Smooth muscle cell (in vitro differentiated cells): ENCODE data around the gene MN1. TPM values are rescaled to one million over a fixed set of nuclear protein-coding genes. Genes with fewer than 3 reads are reported as not detected.

ENCODE experiments used
- DNase-seq: peaks from one replicate; lab custom pipeline; 2025; ENCODE audit not compliant: unreplicated experiment; lab: John Stamatoyannopoulos, UW
- H2AFZ ChIP-seq: fragments of 200-600 bp; sonication (generic); 2 replicates; pipeline ENCODE4 v1.6.0; 2016; ENCODE audit warnings: antibody characterized with exemption, low read depth, mild to moderate bottlenecking
- H3F3A ChIP-seq: fragments of 200-600 bp; sonication (generic); 2 replicates; pipeline ENCODE4 v1.6.0; 2017; ENCODE audit warnings: antibody characterized with exemption, low read depth
- H3K27ac ChIP-seq: fragments of 200-600 bp; sonication (generic); 2 replicates; pipeline ENCODE4 v1.5.1; 2016; ENCODE audit warnings: low read depth, mild to moderate bottlenecking
- H3K27me3 ChIP-seq: fragments of 200-600 bp; sonication (generic); 2 replicates; pipeline ENCODE4 v1.6.1; 2016; ENCODE audit warnings: low read depth, mild to moderate bottlenecking
- H3K36me3 ChIP-seq: fragments of 200-600 bp; sonication (generic); 2 replicates; pipeline ENCODE4 v1.5.1; 2016; ENCODE audit warnings: low read depth
- H3K4me1 ChIP-seq: fragments of 200-600 bp; sonication (generic); 2 replicates; pipeline ENCODE4 v1.5.1; 2016; ENCODE audit warnings: low read depth
- H3K4me2 ChIP-seq: fragments of 200-600 bp; sonication (generic); 2 replicates; pipeline ENCODE4 v1.6.0; 2016; ENCODE audit warnings: mild to moderate bottlenecking
- H3K4me3 ChIP-seq: fragments of 200-600 bp; sonication (generic); 2 replicates; pipeline ENCODE4 v1.5.1; 2016; ENCODE audit warnings: mild to moderate bottlenecking
- H3K79me2 ChIP-seq: fragments of 200-600 bp; sonication (generic); 2 replicates; pipeline ENCODE4 v1.6.0; 2016; ENCODE audit warnings: low read depth, mild to moderate bottlenecking
- H3K9ac ChIP-seq: fragments of 200-600 bp; sonication (generic); 2 replicates; pipeline ENCODE4 v1.6.0; 2016; ENCODE audit warnings: low read depth
- H3K9me3 ChIP-seq: fragments of 200-600 bp; sonication (generic); replicated peaks from 2 replicates; pipeline ENCODE4 v1.5.1; 2016; ENCODE audit warnings: low read depth
- H4K20me1 ChIP-seq: fragments of 200-600 bp; sonication (generic); 2 replicates; pipeline ENCODE4 v1.6.0; 2016; ENCODE audit warnings: low read depth
- WGBS: methylation state at CpG from one replicate; pipeline ENCODE4 v1.1.7; 2016; ENCODE audit warnings: low lambda C conversion rate; 5-methylcytosine and 5-hydroxymethylcytosine counted together
- polyA plus RNA-seq: library from polyadenylated mRNA; unstranded; fragments of >200 nt; fragmentation: Nextera tagmentation; extraction: Ambion mirVana; gene quantifications from 2 replicates; pipeline ENCODE4 v1.2.1, GENCODE V29; 2016
- total RNA-seq: library from RNA; depleted of rRNA; stranded (reverse); fragments of >200 nt; gene quantifications from 2 replicates; pipeline ENCODE4 v1.2.3, GENCODE V29; 2014
- TF ChIP-seq, protein P1 (sequence below): fragments of 200-600 bp; sonication (generic); IDR thresholded peaks from 2 replicates; pipeline ENCODE4 v1.5.1; 2017; ENCODE audit warnings: borderline replicate concordance, mild to moderate bottlenecking, antibody characterized with exemption; ENCODE audit not compliant: insufficient read depth, poor library complexity, severe bottlenecking

The MN1 gene
- total and polyA plus RNA-seq, 2 experiments from 2014 or later = 0.98 to 3.3 TPM

DNA sequence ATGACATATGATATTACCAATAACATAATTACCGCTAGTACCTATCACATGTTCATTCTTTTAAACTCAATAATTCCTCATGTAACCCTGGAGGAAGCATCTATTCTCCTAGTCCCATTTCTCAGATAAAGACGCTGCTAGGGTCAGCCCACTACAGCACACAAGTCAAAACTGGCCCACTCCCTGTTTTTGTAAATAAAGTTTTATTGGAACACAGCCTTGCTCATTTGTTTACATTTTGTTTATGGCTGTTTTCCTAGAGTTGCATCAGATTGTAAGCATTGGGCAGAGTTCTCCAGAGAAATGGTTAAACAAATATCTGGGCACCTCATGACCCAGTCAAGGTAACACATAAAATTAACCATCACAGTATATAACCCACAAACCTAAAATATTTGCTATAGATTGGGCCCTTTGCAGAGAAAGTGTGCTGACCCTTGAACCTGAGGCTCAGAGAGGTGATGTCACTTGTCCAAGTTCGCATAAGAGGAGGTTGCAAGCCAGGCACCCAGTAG is 36.8 kb downstream of the MN1 start:
- no peak for DNase-seq
- Histone ChIP-seq H2AFZ (no peak overlapping the region), H3K4me3 (no peak overlapping the region), H3F3A (no peaks in the 10 kb centered on the region), H3K27me3 (no peaks in the 10 kb centered on the region), H3K9ac (no peak overlapping the region), H4K20me1 (no peaks in the 10 kb centered on the region), H3K27ac (no peak overlapping the region), H3K4me1 (no peaks in the 10 kb centered on the region), H3K36me3 (no peaks in the 10 kb centered on the region), H3K4me2 (no peak overlapping the region), H3K9me3 (no peaks in the 10 kb centered on the region), H3K79me2 (no peaks in the 10 kb centered on the region)
- WGBS = 92% methylated on average over 3 of the region's 3 CpGs
- TF ChIP-seq, protein P1, sequence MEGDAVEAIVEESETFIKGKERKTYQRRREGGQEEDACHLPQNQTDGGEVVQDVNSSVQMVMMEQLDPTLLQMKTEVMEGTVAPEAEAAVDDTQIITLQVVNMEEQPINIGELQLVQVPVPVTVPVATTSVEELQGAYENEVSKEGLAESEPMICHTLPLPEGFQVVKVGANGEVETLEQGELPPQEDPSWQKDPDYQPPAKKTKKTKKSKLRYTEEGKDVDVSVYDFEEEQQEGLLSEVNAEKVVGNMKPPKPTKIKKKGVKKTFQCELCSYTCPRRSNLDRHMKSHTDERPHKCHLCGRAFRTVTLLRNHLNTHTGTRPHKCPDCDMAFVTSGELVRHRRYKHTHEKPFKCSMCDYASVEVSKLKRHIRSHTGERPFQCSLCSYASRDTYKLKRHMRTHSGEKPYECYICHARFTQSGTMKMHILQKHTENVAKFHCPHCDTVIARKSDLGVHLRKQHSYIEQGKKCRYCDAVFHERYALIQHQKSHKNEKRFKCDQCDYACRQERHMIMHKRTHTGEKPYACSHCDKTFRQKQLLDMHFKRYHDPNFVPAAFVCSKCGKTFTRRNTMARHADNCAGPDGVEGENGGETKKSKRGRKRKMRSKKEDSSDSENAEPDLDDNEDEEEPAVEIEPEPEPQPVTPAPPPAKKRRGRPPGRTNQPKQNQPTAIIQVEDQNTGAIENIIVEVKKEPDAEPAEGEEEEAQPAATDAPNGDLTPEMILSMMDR = no peak

DNA sequence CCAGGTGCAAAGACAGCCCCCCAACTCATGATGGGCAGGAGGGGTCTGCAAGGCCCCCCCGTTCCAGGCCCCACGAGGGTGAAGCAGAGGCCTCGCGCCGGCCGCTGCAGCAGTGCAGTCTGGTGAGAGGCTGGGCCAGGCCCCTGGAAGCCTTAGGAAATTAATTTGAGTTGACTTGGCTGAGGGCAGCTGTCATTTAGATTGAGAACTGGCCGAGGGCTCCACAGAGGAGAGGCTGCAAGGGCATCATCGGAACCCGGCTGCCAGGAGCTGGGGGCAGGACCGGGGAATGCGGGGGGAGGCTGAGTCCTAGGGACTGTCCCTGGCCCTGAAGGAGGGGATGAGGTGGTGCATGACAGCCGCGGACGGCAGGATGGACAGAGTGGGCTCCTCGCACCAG is 39.9 kb downstream of the MN1 start:
- Histone ChIP-seq H3K36me3 (no peaks in the 10 kb centered on the region), H3K27ac (no peak overlapping the region), H2AFZ (no peak overlapping the region), H3F3A (no peaks in the 10 kb centered on the region), H3K4me3 (no peak overlapping the region), H3K79me2 (no peaks in the 10 kb centered on the region), H3K27me3 (no peaks in the 10 kb centered on the region), H4K20me1 (no peaks in the 10 kb centered on the region), H3K4me2 (no peak overlapping the region), H3K9ac (no peak overlapping the region), H3K4me1 (no peaks in the 10 kb centered on the region), H3K9me3 (no peaks in the 10 kb centered on the region)
- 95% methylated on average over 14 of the region's 15 CpGs for WGBS
- no peak for DNase-seq
- TF ChIP-seq, protein P1 = no peak

DNA sequence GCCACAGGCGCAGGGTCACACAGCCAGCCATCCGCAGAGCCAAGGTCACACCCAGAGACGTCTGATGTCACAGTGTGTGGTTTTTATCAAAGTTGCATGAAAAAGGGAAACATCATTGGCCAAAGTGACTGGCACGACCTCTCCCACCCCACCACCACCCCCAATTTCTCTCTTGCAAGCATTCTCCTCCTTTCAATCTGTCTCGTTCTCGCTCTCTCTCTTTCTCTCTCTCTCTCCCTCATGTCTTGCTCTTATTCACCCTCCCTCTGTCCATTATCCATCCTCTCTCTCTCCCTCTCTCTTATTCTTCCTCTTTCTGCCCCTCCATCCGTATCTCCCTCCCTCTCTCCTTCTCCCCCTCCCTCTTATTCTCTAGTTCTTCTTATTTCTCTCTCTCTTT is 40.6 kb downstream of the MN1 start:
- TF ChIP-seq, protein P1 = no peak
- Histone ChIP-seq H3F3A (no peaks in the 10 kb centered on the region), H3K4me1 (no peaks in the 10 kb centered on the region), H3K4me2 (no peak overlapping the region), H3K9me3 (no peaks in the 10 kb centered on the region), H3K4me3 (no peak overlapping the region), H3K27me3 (no peaks in the 10 kb centered on the region), H3K9ac (no peak overlapping the region), H3K36me3 (no peaks in the 10 kb centered on the region), H3K27ac (no peak overlapping the region), H3K79me2 (no peaks in the 10 kb centered on the region), H2AFZ (no peak overlapping the region), H4K20me1 (no peaks in the 10 kb centered on the region)
- no peak for DNase-seq
- 93% methylated on average over 6 of the region's 7 CpGs for WGBS

DNA sequence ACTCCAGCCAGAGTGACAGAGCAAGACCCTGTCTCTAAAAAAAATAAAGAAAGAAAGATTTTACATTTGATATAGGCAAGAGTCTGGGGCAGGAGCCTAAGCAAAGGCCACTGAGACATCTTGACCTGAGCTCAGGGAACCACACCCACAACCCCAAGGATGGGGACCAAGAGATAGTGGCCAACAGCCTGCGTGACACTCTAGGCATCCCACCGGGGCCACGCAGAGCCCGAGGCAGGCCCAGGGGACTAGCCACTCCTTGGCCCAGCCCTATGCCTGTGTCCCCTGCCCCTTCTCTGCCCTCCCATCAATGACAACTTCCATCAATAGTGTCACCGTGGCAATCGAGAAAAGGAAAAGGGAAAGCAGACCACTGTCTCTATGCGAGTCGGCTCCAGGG is 41.1 kb downstream of the MN1 start:
- no peak for DNase-seq
- Histone ChIP-seq H3K9me3 (no peaks in the 10 kb centered on the region), H2AFZ (no peak overlapping the region), H3K4me2 (no peak overlapping the region), H3F3A (no peaks in the 10 kb centered on the region), H3K4me1 (no peaks in the 10 kb centered on the region), H3K9ac (no peak overlapping the region), H3K27me3 (no peaks in the 10 kb centered on the region), H3K27ac (no peak overlapping the region), H3K79me2 (no peaks in the 10 kb centered on the region), H4K20me1 (no peaks in the 10 kb centered on the region), H3K36me3 (no peaks in the 10 kb centered on the region), H3K4me3 (no peak overlapping the region)
- TF ChIP-seq, protein P1 = no peak
- 97% methylated on average over 8 of the region's 8 CpGs for WGBS
